HG03460 (cell line): ENCODE results near the gene DTX3.
"Not testable (repeated sequence)": the region's sequence is repeated elsewhere in the genome, so short reads cannot be mapped to it uniquely, and the experiment has no call there.

Experiments
- ATAC-seq: cut with Tn5 transposase; IDR thresholded peaks from one replicate; pipeline ENCODE4 v1.9.1; 2021; ENCODE audit not compliant: unreplicated experiment

Gene DTX3

DNA sequence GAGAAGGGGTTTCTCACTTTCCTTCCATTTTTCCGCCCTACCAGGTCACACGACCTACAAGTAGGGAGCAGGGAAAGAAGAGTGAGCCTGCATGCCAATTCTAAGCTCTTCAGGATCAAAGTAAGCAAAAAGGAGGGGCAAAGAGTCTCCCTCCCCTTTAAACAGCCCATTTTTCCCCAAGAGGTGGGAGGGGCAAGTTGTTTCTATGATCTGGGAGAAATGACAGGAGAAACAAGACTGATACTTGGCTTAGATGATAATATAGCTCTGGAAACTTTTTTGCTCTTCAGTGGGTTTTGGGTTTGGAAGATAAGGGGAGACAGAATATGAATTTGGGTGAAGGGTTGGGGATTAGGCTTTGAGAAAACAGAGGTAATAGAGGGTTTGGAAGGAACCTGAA lies 1.8 kb downstream of the DTX3 start:
- no peak for ATAC-seq

DNA sequence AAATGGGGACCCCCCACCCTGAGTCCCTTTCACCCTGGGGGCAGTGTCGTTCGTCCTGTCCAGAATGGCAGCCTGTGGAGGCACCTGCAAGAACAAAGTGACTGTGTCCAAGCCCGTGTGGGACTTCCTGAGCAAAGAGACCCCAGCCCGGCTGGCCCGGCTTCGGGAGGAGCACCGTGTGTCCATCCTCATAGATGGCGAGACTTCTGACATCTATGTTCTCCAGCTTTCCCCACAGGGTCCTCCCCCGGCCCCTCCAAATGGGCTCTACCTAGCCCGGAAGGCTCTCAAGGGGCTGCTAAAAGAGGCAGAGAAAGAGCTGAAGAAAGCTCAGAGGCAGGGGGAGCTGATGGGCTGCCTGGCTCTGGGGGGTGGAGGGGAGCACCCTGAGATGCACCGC lies 2.2 kb downstream of the DTX3 start:
- no peak for ATAC-seq

DNA sequence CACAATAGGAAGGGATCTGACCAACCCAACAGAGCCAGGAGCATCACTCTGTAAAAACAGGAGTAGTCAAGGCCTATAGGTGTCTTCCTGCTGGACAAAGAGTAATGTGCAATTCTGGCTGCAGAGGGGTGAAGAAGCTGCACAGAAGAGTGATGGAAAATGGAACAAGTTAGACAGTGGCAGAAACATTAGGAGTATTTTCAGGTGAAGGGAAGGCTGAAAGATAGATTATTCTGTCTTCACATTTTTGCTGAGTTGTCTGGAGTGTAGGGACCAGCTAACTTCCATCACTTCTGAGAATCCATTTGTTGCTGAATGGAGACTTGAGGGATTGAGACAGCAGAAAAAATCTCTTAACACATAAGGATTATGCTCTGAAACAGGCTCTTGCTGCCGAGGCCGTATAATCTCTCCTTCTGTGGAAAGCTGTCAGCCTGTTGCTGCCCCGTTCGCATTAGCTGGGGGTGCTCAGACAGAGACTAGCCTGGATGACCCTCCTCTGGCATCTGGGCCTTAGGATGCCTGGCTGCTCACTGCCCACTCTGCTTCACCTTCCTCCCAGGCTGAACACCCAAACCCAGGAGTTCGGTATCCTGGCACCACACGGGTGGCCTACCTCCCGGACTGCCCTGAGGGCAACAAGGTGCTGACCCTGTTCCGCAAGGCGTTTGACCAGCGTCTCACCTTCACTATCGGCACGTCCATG lies 3.5 kb downstream of the DTX3 start:
- no peak for ATAC-seq

DNA sequence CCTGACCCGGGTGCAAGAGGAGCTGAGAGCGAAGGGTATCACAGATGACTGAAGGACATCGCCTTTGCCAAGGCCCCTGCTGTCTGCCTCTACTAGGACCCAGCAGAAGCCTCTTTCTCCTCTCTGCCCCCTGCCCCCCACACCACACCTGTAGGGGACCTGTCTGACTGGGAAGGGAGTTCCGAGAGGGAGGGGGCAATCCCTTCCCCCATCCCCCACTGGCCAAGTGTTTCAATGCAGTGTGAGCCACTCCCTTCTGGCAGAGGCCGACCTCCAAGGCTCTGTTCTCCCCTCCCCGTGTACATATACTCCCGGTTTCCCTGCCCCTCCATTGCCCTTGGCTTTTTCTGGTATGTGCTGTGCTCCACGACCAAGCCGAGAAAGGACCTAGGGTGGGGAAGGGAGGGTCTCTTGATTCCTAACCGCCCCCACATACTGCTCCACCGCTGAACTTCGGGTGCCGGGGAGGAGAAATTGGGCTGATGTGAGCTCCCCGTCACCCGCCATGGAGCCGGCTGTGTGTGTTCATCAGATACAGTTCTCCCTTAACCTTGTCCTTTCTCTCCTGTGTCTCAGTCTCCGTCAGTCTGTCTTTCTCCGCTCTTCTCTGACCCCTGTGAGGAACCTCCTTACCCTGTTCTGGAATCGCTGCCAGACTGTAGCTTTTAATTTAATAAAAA lies 4.6 kb downstream of the DTX3 start:
- no peak for ATAC-seq

DNA sequence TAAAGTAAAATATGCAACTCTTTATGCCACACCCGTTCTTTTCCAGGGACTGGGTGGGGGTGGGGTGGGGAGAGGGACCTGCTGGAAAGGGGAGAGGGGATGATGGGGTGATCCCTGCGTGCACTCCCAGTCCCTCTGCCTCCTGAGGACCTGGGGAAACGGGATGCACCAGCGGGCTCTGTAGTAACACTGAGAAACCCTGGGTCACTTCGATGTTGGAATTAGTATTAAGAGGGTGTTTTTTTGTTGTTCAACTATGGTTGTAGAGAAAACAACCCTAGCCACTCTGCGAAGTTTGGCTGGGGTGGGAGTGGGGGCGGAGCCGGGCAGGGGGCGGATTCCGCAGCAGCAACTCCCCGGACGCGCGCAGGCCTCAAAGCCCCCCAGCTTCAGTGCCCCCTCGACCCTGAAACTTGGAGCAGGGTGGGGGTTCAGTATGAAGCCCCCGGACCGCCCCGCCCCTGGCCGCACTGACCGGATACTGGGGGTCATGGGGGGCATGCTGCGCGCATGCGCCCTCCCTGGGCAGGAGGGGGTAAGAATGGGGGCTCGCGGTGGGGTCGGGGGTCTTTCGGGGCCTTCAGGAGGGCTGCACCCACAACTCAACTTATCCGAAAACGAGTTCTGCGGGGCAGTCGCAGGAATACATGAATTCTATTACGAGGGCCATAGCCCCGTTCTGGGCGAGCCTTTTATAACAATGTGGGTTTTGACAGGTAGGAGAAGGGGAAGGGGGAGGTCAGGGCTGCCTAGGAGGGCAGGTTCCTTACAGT lies 5.3 kb downstream of the DTX3 start:
- ATAC-seq = no peak

DNA sequence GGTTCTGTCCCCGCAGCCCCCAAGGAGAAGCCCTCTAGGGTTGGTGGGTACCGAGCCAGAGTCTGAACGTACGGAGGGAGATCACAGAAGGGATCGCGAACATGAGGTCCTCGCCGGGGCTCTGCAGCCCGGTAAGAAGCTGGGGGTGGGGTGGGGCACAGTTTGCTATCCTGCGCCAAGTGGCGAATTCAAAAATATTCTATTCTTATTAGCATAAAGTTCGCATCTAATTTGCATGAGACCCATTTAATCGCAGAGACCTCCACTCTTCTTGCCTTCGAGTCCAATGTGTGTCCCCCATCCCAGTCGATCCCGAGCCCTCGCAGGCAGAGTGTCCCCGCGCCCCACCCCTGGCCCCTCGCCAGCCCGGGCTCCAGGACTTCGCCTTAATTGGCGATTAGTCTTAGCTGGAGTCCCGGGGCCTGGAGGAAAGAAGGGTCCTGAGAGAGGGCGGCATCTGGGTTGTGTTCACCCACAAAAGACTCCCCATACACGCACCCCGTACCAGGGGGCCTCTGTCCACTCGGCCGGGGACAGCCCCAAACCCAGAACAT lies 6.0 kb downstream of the DTX3 start:
- ATAC-seq = no peak

DNA sequence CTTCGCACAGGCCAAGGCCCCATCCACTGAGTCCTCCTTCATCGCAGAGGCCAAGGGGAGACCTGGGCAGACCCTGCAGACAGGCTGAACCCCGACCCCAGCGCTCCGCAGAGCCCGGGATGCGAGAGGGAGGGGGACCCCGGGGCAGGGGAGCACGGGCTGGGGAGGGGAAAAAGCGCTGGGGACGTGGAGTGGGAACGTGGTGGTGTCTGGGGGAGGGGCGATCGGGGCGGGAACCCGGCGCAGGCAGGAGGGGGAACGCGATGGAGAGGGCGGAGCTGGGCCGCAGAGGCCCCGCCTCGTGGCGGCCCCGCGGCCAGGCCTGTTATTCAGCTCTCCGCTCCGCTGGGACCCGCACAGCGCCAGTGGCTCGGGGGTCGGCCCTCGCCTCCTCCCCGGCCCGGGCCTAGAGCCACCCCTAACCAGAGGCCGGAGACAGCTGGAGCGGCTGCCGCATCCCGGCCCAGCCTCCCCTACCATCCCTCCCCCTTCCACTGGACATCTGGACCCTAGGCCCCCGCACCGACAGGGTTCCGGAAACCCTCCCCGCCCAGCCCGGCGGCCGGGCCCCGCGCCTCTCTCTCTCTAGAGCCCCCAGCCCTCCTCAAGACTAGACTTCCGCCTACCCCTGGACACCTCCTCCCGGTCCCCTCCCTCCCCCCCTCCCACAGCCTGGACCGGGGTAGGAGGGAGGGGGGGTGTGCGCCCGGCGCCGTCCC lies 6.6 kb downstream of the DTX3 start, which contains the start of gene ARHGEF25:
ARHGEF25 (plus strand) TSS at position 328 of the 719 bp plus-strand sequence. CDS start 460 bp downstream, outside the sequence.
- ATAC-seq = no peak

DNA sequence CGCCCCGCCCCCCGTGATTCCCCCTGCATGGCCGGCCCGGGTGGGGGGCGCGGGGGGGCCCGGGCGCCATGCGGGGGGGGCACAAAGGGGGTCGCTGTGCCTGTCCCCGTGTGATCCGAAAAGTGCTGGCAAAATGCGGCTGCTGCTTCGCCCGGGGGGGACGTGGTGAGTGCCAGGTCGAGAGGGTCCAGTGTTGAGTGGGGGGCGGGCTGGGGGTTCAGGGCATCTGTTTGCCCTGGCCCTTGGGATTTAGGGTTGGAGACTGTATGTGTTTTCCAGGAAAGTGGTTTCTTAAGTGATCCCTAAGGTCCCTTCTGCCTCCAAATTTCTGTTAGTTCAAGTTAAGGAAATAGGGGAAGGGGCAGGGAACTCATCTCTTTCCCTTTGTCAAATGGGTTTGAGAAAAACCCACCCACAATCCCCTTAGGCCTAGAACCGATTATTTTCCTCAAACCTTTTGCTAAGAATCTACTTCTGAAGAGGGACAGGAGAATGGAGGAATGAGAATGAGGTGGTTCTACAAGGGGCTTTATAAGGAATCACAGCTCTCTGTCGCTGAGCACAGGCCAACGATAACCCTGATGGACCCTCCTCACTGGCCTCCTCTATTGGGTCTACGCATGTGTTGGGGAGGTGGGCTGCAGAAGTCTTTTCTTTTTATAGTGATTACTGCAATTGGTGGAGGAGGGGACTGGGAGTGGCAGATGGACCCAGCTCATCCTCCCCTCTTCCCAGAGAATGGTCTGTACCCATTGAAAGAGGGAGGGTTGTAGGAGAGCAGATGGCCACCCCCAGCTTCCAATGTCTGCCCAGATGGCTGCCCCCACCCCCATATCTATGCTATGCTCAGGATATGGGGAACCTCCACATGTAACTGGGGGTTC lies 7.4 kb downstream of the DTX3 start:
- no peak for ATAC-seq

DNA sequence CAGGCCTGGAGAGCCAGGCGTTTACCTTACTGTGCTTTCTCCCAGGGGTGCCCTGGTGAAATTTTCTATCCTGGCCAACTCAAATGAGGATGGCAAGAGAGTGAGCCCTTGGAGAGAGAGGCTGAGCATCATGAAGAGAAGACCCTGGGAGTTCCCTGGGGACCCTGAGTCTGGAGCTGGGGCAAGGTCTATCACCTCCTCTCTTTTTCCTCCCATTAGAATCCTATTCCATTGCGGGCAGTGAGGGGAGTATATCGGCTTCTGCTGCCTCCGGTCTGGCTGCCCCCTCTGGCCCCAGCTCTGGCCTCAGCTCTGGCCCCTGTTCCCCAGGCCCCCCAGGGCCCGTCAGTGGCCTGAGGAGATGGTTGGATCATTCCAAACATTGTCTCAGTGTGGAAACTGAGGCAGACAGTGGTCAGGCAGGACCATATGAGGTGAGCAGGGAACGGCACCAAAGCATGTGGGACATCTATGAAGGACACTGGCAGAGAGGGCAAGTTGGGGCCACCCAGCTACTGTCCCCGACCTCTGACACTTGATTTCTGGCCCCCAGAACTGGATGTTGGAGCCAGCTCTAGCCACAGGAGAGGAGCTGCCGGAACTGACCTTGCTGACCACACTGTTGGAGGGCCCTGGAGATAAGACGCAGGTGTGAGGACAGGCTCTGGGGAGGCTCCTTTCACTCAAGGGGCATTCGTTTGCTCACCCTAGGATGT lies 8.2 kb downstream of the DTX3 start:
- no peak for ATAC-seq

DNA sequence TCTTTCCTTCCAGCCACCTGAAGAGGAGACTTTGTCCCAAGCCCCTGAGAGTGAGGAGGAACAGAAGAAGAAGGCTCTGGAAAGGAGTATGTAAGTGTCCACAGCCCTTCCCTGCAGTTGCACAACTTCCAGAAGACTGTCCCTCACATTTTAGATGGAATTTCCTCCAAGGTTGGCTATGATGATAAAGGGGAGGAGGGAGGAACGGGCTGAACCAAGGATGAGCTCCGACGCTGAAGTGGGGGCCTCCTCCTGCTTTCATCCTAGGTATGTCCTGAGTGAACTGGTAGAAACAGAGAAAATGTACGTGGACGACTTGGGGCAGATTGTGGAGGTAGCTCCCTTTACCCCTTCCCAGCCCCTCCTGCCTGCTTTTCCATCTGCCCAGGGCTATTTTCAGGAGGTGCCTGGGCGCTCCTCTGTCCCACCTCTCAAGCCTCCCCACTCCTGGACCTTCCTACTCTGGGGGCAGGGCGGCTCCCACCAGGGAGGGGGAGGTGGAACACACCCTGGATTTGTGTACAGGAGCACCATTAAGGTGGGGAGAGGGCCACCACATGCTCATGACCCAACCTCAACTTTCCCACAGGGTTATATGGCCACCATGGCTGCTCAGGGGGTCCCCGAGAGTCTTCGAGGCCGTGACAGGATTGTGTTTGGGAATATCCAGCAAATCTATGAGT lies 8.9 kb downstream of the DTX3 start:
- no peak for ATAC-seq

DNA sequence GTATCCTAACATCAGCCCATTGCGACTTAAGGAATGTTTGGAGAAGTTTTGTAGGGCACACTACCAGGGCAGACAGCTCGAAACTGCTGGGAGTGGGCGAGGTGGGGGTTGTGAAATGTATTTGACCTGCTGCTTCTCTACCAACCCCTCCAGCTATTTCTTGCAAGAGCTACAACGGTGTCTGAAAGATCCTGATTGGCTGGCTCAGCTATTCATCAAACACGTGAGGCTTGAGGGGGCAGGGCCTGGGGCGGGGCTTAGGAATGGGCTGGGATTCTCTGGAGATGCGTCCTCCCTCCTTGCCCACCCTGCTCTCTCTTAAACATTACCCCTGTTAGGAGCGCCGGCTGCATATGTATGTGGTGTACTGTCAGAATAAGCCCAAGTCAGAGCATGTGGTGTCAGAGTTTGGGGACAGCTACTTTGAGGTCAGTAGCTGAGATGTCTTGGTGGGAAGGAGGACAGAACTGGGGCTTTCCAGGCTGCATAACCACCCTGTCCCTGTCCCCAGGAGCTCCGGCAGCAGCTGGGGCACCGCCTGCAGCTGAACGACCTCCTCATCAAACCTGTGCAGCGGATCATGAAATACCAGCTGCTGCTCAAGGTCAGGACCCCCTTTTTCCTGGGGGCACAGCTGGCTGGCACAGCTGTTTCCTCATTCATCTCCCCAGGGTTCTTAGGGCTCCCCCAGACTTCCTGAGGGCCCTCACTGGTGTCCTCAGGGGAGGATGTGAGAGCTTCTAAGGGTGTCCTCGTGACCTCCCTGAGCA lies 9.7 kb downstream of the DTX3 start:
- ATAC-seq = peak; percentile 49

DNA sequence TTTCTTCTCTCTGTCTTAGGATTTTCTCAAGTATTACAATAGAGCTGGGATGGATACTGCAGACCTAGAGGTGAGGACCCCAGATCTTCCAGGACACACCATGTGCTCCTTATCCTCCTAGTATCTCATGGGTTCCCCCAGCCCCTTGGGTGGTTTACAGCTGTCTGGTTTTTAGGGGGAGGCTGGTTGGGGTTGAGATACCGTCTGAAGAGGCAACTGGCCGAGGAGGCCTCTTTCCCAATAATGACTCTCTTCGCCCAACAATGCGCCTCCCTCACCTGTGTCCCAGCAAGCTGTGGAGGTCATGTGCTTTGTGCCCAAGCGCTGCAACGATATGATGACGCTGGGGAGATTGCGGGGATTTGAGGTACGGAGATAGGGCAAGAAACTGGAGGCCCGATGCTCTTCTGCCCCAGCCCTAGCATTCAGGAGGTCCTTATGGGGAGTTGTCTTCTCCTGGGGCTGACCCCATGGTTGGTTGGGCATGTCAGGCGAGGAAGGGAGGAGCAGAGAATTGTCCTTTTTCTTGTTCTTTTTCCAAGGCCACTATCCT lies 10.4 kb downstream of the DTX3 start:
- no peak for ATAC-seq

DNA sequence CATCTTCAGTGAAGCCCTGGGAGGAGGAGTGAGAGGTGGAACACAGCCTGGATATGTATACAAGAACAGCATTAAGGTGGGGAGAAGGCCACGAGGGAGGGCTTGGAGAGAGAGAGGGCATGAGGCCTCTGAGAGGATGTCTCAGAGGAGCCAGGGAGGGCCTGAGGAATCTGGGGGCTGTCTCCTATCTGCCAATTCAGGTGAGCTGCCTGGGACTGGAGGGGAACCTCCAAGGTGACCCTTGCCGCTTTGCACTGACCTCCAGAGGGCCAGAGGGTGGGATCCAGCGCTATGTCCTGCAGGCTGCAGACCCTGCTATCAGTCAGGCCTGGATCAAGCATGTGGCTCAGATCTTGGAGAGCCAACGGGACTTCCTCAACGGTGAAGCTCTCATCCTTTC lies 11.0 kb downstream of the DTX3 start:
- no peak for ATAC-seq

DNA sequence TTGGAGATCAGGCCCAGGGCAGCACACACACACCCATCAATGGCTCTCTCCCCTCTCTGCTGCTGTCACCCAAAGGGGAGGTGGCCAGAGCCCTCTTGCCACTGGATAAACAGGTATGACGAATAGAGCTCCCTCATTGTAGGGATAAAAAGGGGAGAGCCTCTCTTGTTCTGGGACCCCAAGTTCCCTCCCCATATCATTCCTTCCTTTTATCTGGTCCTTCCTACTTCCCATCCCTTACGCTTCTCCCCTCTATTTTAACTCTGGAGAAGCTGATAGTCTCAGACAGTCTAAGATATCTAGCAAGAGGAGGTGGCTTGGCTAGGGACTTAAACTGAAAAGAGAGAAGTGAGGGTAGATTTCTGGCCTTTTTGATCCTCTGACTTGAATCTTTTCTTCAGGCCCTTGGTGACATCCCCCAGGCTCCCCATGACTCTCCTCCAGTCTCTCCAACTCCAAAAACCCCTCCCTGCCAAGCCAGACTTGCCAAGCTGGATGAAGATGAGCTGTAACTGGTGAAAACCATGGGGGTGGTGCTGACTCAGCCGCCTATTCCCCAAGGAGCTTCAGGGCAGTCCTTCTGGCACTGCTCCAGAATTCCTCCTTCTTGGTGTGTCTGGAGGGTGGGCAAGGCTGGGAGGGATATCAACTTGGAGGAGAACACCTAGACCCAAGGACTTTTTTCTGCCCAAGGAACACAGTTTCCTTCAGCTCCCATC lies 11.9 kb downstream of the DTX3 start:
- ATAC-seq = no peak

DNA sequence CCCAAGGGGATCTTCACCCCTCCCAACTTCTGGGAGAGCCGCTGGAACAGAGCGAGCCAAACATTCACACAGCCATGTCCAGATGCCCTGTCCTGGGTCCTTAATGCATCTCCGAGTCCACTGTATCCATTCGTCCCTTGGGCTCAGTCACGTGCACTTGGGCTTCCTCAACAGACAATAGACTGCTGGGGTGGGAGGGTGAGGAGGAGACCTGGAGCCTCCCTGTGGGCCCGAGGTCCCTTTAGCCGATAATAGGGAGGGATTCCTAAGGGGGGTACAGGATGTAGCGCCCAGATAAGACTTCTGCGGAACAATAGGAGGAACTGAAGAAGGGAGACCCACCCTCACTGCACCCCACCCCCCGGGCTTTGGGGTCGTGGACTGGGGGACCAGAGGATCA lies 13.3 kb downstream of the DTX3 start:
- ATAC-seq = no peak

DNA sequence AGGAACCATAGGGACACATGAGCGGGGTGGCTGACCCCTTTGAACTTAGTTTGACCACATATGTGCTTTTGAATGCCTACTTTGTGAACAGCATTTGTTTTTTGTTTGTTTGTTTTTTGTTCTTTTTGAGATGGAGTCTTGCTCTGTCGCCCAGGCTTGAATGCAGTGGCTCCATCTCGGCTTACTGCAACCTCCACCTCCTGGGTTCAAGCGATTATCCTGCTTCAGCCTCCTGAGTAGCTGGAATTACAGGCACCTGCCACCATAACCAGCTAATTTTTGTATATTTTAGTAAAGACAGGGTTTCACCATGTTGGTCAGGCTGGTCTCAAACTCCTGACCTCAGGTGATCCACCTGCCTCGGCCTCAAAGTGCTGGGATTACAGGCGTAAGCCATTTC lies 13.8 kb downstream of the DTX3 start:
- ATAC-seq = not testable (repeated sequence)

DNA sequence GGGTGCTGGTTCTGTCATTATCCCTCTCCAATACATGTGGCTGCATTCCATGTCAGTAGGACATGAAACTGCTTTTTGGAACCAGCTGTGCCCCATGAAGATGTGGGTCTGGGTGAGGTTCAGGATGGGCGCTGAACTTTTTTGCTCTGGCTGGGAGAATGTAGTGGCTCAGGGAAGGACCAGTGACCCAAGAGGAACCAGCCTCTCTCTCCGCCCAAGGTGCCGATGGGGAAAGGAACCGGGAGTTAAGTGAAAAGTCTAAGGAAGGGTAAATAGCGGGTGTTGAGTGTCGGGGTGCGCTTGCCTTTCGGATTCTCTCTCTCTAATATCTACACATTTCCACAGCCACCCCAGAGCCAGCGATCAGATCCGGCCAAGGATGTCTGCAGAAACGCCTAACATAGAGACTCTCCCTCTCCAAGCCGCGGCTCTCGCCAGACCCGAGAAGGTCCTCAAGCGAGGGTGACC lies 14.4 kb downstream of the DTX3 start:
- ATAC-seq = no peak
